Esophagus squamous epithelium (tissue), 4 donors: ENCODE measurements around the gene PUS7.

ENCODE experiments used
- POLR2A ChIP-seq, 4 donors: fragments of 450-650 bp; IDR thresholded peaks; one replicate each; pipeline ENCODE4 v1.6.1; 2017; ENCODE audit warnings: antibody characterized with exemption in 4 of 4, mild to moderate bottlenecking in 4 of 4, moderate library complexity in 3 of 4
- TF ChIP-seq, protein P1 (sequence below), 6 experiments: fragments of 450-650 bp in 4 of 6; fragments of 200-600 bp in 2 of 6; sonication (generic) in 2 of 6; IDR thresholded peaks; one replicate each; pipeline ENCODE4 v1.5.1; 2016 to 2019; ENCODE audit warnings: antibody characterized with exemption in 6 of 6, mild to moderate bottlenecking in 4 of 6, moderate library complexity in 4 of 6

DNA sequence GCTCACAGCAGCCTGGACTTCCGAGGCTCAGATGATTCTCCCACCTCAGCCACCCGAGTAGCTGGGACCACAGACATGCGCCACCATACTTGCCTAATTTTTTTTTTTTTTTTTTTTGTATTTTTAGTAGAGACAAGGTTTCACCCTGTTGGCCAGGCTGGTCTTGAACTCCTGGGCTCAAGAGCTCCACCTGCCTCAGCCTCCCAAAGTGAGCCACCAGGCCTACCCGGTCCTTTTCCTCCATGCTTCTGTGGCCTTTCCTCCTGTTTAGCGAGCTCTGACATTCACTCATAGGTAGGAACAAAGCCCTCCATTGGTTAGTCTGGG, 83.3 kb downstream of the PUS7 start:
- TF ChIP-seq, protein P1, sequence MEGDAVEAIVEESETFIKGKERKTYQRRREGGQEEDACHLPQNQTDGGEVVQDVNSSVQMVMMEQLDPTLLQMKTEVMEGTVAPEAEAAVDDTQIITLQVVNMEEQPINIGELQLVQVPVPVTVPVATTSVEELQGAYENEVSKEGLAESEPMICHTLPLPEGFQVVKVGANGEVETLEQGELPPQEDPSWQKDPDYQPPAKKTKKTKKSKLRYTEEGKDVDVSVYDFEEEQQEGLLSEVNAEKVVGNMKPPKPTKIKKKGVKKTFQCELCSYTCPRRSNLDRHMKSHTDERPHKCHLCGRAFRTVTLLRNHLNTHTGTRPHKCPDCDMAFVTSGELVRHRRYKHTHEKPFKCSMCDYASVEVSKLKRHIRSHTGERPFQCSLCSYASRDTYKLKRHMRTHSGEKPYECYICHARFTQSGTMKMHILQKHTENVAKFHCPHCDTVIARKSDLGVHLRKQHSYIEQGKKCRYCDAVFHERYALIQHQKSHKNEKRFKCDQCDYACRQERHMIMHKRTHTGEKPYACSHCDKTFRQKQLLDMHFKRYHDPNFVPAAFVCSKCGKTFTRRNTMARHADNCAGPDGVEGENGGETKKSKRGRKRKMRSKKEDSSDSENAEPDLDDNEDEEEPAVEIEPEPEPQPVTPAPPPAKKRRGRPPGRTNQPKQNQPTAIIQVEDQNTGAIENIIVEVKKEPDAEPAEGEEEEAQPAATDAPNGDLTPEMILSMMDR (IDR thresholded peaks at IDR 0.05) = no peak
- no peak for TF ChIP-seq POLR2A (IDR thresholded peaks at IDR 0.05)
